HCT116 (cell line): Measurements from ENCODE around the gene PIK3CA. TPM values are rescaled to one million over a fixed set of nuclear protein-coding genes. Genes with fewer than 3 reads are reported as not detected.

Experiments
- CBX3 ChIP-seq: IDR thresholded peaks from 2 replicates; pipeline ENCODE4 v1.6.1; 2012; ENCODE audit warnings: low read depth
- CEBPB ChIP-seq: IDR thresholded peaks from 2 replicates; pipeline ENCODE4 v1.6.1; 2012; ENCODE audit warnings: low read depth
- CTCF ChIP-seq, 3 experiments: fragments of 200-600 bp in 1 of 3; sonication (generic) in 1 of 3; IDR thresholded peaks in 2 of 3; conservative IDR thresholded peaks in 1 of 3; 2 replicates each; pipeline ENCODE4 v1.5.1; 2012 to 2017; ENCODE audit warnings: low read depth in 2 of 3, low read length in 2 of 3, antibody characterized with exemption in 1 of 3, borderline replicate concordance in 1 of 3, control low read depth in 1 of 3, mild to moderate bottlenecking in 1 of 3, mixed read lengths in 1 of 3, mixed run types in 1 of 3, moderate library complexity in 1 of 3; ENCODE audit not compliant: insufficient read depth in 1 of 3
- ELF1 ChIP-seq: IDR thresholded peaks from 2 replicates; pipeline ENCODE4 v1.6.1; 2012; ENCODE audit warnings: low read depth, borderline replicate concordance
- FOSL1 ChIP-seq: IDR thresholded peaks from 2 replicates; pipeline ENCODE4 v1.6.1; 2012; ENCODE audit warnings: low read depth
- JUND ChIP-seq: IDR thresholded peaks from 2 replicates; pipeline ENCODE4 v1.6.1; 2012
- MAX ChIP-seq: IDR thresholded peaks from 2 replicates; pipeline ENCODE4 v1.6.1; 2012
- POLR2AphosphoS5 ChIP-seq: IDR thresholded peaks from 2 replicates; pipeline ENCODE4 v1.6.1; 2011; ENCODE audit warnings: mild to moderate bottlenecking, low read depth, low read length, moderate library complexity
- REST ChIP-seq: IDR thresholded peaks from 2 replicates; pipeline ENCODE4 v1.6.1; 2012; ENCODE audit warnings: low read depth
- SIN3A ChIP-seq: IDR thresholded peaks from 2 replicates; pipeline ENCODE4 v1.6.1; 2012; ENCODE audit warnings: low read depth
- YY1 ChIP-seq: IDR thresholded peaks from 2 replicates; pipeline ENCODE4 v1.6.1; 2011; ENCODE audit warnings: low read length, low read depth, moderate library complexity, mild to moderate bottlenecking; ENCODE audit not compliant: insufficient replicate concordance; ENCODE audit errors: extremely low read depth
- ZFX ChIP-seq: fragments of 450-650 bp; IDR thresholded peaks from 2 replicates; pipeline ENCODE4 v1.6.1; 2017
- ZNF274 ChIP-seq: fragments of 200-500 bp; sonication (Bioruptor generic); IDR thresholded peaks from 2 replicates; pipeline ENCODE4 v1.6.1; 2014; ENCODE audit warnings: mild to moderate bottlenecking, low read depth, low read length, inconsistent platforms
- total RNA-seq: library from RNA; stranded (reverse); gene quantifications from one replicate; pipeline ENCODE4 v1.2.1, GENCODE V29; 2021; ENCODE audit not compliant: unreplicated experiment

PIK3CA gene
- total RNA-seq, 1 experiment from 2014 or later: 17.9 TPM

GRCh38 chr3:179151474-179151873, 3.3 kb downstream of the PIK3CA start (continued):
- TF ChIP-seq REST (no peak), CEBPB (no peak), MAX (no peak), SIN3A (no peak), ZNF274 (no peak), ELF1 (no peak), POLR2AphosphoS5 (no peak), CBX3 (no peak), JUND (no peak), FOSL1 (no peak), CTCF (IDR thresholded peaks at IDR 0.05 in 2 of 3, conservative IDR thresholded peaks at IDR 0.05 in 1 of 3; ENCODE audit: borderline replicate concordance in 1 of 3, insufficient read depth in 1 of 3, low read depth in 2 of 3, low read length in 2 of 3) (no peak), ZFX (no peak), YY1 (no peak)
